Neural progenitor cell (in vitro differentiated cells): ENCODE results near the gene SUSD6. TPM values are rescaled to one million over a fixed set of nuclear protein-coding genes. Genes with fewer than 3 reads are reported as not detected.

Experiments
- DNase-seq: peaks from one replicate; pipeline ENCODE4 v3.0.0-alpha.2; 2016; ENCODE audit warnings: low spot score
- H2AFZ ChIP-seq: fragments of 200-600 bp; sonication (generic); replicated peaks from 2 replicates; pipeline ENCODE4 v1.6.1; 2016; ENCODE audit warnings: antibody characterized with exemption
- H3F3A ChIP-seq: fragments of 200-600 bp; sonication (generic); 2 replicates; pipeline ENCODE4 v1.6.1; 2016; ENCODE audit warnings: antibody characterized with exemption, low read depth
- H3K27ac ChIP-seq: fragments of 200-600 bp; sonication (generic); 2 replicates; pipeline ENCODE4 v1.5.1; 2016; ENCODE audit warnings: mild to moderate bottlenecking
- H3K27me3 ChIP-seq: fragments of 200-600 bp; sonication (generic); 2 replicates; pipeline ENCODE4 v1.6.1; 2016; ENCODE audit warnings: mild to moderate bottlenecking, moderate library complexity
- H3K36me3 ChIP-seq: fragments of 200-600 bp; sonication (generic); 2 replicates; pipeline ENCODE4 v1.5.1; 2016
- H3K4me1 ChIP-seq: fragments of 200-600 bp; sonication (generic); 2 replicates; pipeline ENCODE4 v1.6.1; 2016; ENCODE audit warnings: mixed run types
- H3K4me2 ChIP-seq: fragments of 200-600 bp; sonication (generic); 2 replicates; pipeline ENCODE4 v1.6.1; 2016
- H3K4me3 ChIP-seq: fragments of 200-600 bp; sonication (generic); 2 replicates; pipeline ENCODE4 v1.5.1; 2016
- H3K79me2 ChIP-seq: fragments of 200-600 bp; sonication (generic); 2 replicates; pipeline ENCODE4 v1.6.1; 2016; ENCODE audit warnings: low read depth
- H3K9ac ChIP-seq: fragments of 200-600 bp; sonication (generic); 2 replicates; pipeline ENCODE4 v1.6.1; 2016
- H3K9me3 ChIP-seq: fragments of 200-600 bp; sonication (generic); 2 replicates; pipeline ENCODE4 v1.5.1; 2016; ENCODE audit warnings: low read depth
- H4K20me1 ChIP-seq: fragments of 200-600 bp; sonication (generic); 2 replicates; pipeline ENCODE4 v1.6.1; 2016; ENCODE audit warnings: low read depth
- H3K27ac Mint-ChIP-seq: 3 replicates; pipeline ENCODE4 v1.8.0; 2021; ENCODE audit warnings: mixed read lengths
- H3K27me3 Mint-ChIP-seq: 2 replicates; pipeline ENCODE4 v1.8.0; 2022; ENCODE audit warnings: low read depth, mild to moderate bottlenecking, inconsistent platforms, moderate library complexity, mixed read lengths; ENCODE audit not compliant: insufficient read depth
- H3K36me3 Mint-ChIP-seq: 3 replicates; pipeline ENCODE4 v1.8.0; 2021; ENCODE audit warnings: mixed read lengths
- H3K4me1 Mint-ChIP-seq: 3 replicates; pipeline ENCODE4 v1.8.0; 2021; ENCODE audit warnings: mixed read lengths
- H3K4me3 Mint-ChIP-seq: 3 replicates; pipeline ENCODE4 v1.8.0; 2021; ENCODE audit warnings: mild to moderate bottlenecking, moderate library complexity, mixed read lengths
- H3K9me3 Mint-ChIP-seq: 3 replicates; pipeline ENCODE4 v1.8.0; 2020; ENCODE audit warnings: mixed read lengths
- EZH2 ChIP-seq: fragments of 200-600 bp; sonication (generic); IDR thresholded peaks from 2 replicates; pipeline ENCODE4 v1.6.1; 2017; ENCODE audit warnings: antibody characterized with exemption, mild to moderate bottlenecking, moderate library complexity
- EZH2phosphoT487 ChIP-seq: fragments of 200-600 bp; sonication (generic); IDR thresholded peaks from 2 replicates; pipeline ENCODE4 v1.6.1; 2017; ENCODE audit warnings: antibody characterized with exemption
- total RNA-seq: library from RNA; depleted of rRNA; stranded (reverse); fragments of >200 nt; gene quantifications from 2 replicates; pipeline ENCODE4 v1.2.3, GENCODE V29; 2015; ENCODE audit warnings: low replicate concordance
- TF ChIP-seq, protein P1 (sequence below): fragments of 200-600 bp; sonication (generic); IDR thresholded peaks from 2 replicates; pipeline ENCODE4 v1.5.1; 2017; ENCODE audit warnings: antibody characterized with exemption, mild to moderate bottlenecking

SUSD6 gene
- total RNA-seq, 1 donor from 2014 or later: 6.3 TPM

- TF ChIP-seq EZH2 (no peak), EZH2phosphoT487 (no peak)
- TF ChIP-seq, protein P1, sequence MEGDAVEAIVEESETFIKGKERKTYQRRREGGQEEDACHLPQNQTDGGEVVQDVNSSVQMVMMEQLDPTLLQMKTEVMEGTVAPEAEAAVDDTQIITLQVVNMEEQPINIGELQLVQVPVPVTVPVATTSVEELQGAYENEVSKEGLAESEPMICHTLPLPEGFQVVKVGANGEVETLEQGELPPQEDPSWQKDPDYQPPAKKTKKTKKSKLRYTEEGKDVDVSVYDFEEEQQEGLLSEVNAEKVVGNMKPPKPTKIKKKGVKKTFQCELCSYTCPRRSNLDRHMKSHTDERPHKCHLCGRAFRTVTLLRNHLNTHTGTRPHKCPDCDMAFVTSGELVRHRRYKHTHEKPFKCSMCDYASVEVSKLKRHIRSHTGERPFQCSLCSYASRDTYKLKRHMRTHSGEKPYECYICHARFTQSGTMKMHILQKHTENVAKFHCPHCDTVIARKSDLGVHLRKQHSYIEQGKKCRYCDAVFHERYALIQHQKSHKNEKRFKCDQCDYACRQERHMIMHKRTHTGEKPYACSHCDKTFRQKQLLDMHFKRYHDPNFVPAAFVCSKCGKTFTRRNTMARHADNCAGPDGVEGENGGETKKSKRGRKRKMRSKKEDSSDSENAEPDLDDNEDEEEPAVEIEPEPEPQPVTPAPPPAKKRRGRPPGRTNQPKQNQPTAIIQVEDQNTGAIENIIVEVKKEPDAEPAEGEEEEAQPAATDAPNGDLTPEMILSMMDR: no peak
Measured at GRCh38 chr14:69756298-69756697, 144.9 kb downstream of the SUSD6 start.

GRCh38 chr14:69760810-69761209, 149.4 kb downstream of the SUSD6 start:
- H3K36me3 ChIP-seq: no peaks in the 10 kb centered on the region
- TF ChIP-seq EZH2 (no peak), EZH2phosphoT487 (no peak)
- TF ChIP-seq, protein P1: no peak
- H3K9me3 ChIP-seq: no peaks in the 10 kb centered on the region
- no peaks in the 10 kb centered on the region for H4K20me1 ChIP-seq
- Mint-ChIP-seq H3K4me1 (peaks cover 2% of the 10 kb centered on the region), H3K27ac (no peak overlapping the region), H3K4me3 (no peak overlapping the region), H3K9me3 (no peaks in the 10 kb centered on the region), H3K27me3 (peaks cover 2% of the 10 kb centered on the region), H3K36me3 (no peaks in the 10 kb centered on the region)
- H3K4me3 ChIP-seq: no peak overlapping the region
- no peak overlapping the region for H3K4me2 ChIP-seq
- no peak overlapping the region for H2AFZ ChIP-seq
- no peak overlapping the region for H3K9ac ChIP-seq
- no peak for DNase-seq
- no peaks in the 10 kb centered on the region for H3K27me3 ChIP-seq
- no peak overlapping the region for H3K27ac ChIP-seq
- H3K4me1 ChIP-seq: no peaks in the 10 kb centered on the region
- H3F3A ChIP-seq: no peaks in the 10 kb centered on the region
- no peaks in the 10 kb centered on the region for H3K79me2 ChIP-seq

More at GRCh38 chr14:69756298-69756697, 144.9 kb downstream of the SUSD6 start:
- Histone ChIP-seq H3K4me2 (no peak overlapping the region), H3K79me2 (no peaks in the 10 kb centered on the region), H3K9me3 (no peaks in the 10 kb centered on the region), H3K27me3 (no peaks in the 10 kb centered on the region), H3F3A (no peaks in the 10 kb centered on the region), H4K20me1 (no peaks in the 10 kb centered on the region), H3K27ac (no peak overlapping the region), H2AFZ (no peak overlapping the region), H3K4me3 (no peak overlapping the region), H3K9ac (no peak overlapping the region), H3K36me3 (no peaks in the 10 kb centered on the region), H3K4me1 (no peaks in the 10 kb centered on the region)
- DNase-seq: no peak
- H3K27me3 Mint-ChIP-seq: peaks cover 3% of the 10 kb centered on the region
- H3K9me3 Mint-ChIP-seq: peaks cover 2% of the 10 kb centered on the region
- H3K4me3 Mint-ChIP-seq: no peak overlapping the region
- H3K4me1 Mint-ChIP-seq: no peaks in the 10 kb centered on the region
- no peak overlapping the region for H3K27ac Mint-ChIP-seq
- H3K36me3 Mint-ChIP-seq: no peaks in the 10 kb centered on the region

DNA sequence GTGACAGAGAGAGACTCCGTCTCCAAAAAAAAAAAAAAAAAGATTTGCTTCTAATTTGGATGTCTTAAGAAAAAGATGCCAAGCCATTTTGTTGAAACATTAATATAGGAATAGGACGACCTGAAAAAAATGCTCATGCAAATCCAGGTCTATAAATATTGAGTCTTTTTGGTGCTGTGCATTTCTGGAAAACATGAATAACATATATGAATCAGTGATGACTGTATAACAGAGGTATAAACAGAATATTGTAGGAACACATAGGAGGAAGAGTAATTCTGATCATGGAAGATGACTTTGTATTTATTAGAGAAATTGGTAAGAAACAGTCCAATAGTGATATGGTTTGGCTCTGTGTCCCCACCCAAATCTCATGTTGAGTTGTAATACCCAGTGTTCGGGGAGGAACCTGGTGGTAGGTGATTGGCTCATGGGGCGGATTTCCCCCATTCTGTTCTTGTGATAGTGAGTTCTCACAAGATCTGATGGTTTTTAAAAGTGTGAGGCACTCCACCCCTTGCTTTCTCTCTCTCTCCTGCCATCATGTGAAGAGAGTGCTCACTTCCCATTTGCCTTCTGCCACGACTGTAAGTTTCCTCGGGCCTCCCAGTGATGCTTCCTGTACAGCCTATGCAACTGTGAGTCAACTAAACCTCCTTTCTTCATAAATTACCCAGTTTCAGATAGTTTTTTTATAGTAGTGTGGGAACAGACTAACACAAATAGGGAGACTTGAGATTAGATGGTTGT, 152.5 kb downstream of the SUSD6 start:
- Histone ChIP-seq H2AFZ (no peak overlapping the region), H3K79me2 (peaks cover 20% of the 10 kb centered on the region), H3K9me3 (no peaks in the 10 kb centered on the region), H3K4me3 (no peak overlapping the region), H4K20me1 (peaks cover 12% of the 10 kb centered on the region), H3K36me3 (peaks cover 9% of the 10 kb centered on the region), H3F3A (peaks cover 24% of the 10 kb centered on the region), H3K27me3 (no peaks in the 10 kb centered on the region), H3K27ac (no peak overlapping the region), H3K9ac (no peak overlapping the region), H3K4me1 (peaks cover 8% of the 10 kb centered on the region), H3K4me2 (no peak overlapping the region)
- peaks cover 14% of the 10 kb centered on the region for H3K36me3 Mint-ChIP-seq
- H3K9me3 Mint-ChIP-seq: no peaks in the 10 kb centered on the region
- no peak overlapping the region for H3K4me3 Mint-ChIP-seq
- DNase-seq: no peak
- TF ChIP-seq, protein P1: no peak
- TF ChIP-seq EZH2phosphoT487: no peak
- no peak for TF ChIP-seq EZH2
- H3K27me3 Mint-ChIP-seq: peaks cover 2% of the 10 kb centered on the region
- peaks cover 20% of the 10 kb centered on the region for H3K4me1 Mint-ChIP-seq
- no peak overlapping the region for H3K27ac Mint-ChIP-seq

Other genes with a start within 250 kb of the SUSD6 start
- 252 and 337 TPM in 2 replicates for gene ERH, start 213.3 kb upstream of the SUSD6 start, total RNA-seq
- 54.5 and 61.2 TPM in 2 replicates for gene SLC39A9, start 212.9 kb upstream of the SUSD6 start, total RNA-seq
- not detected in 2 replicates for gene PLEKHD1, start 126.9 kb upstream of the SUSD6 start, total RNA-seq
- gene CCDC177, start 36.7 kb upstream of the SUSD6 start, total RNA-seq: 8.6 and 19.7 TPM in 2 replicates
- 486 and 664 TPM in 2 replicates for gene SRSF5, start 155.5 kb downstream of the SUSD6 start, total RNA-seq
- gene SLC10A1, start 185.6 kb downstream of the SUSD6 start, total RNA-seq: not detected in 2 replicates